ENCODE measurements around the gene HIPK2.

HIPK2 gene

GRCh38 chr7:139696552-139696951 is 81.2 kb downstream of the HIPK2 start:
- H3K27me3 ChIP-seq (ENCODE audit: insufficient read depth, low read length): 0 out of 2 replicates have a peak, but pooled peaks cover 3% of the 10 kb centered on the region
- H4K20me1 ChIP-seq (ENCODE audit: insufficient read depth, low read length): no peaks in the 10 kb centered on the region

GRCh38 chr7:139695588-139695987 is 82.2 kb downstream of the HIPK2 start:
- H2AFZ ChIP-seq (ENCODE audit: low read length): no peak overlapping the region
- no peak overlapping the region for H3K9ac ChIP-seq (ENCODE audit: low read length)
- 0 out of 2 replicates have a peak, but pooled peaks cover 3% of the 10 kb centered on the region for H3K27me3 ChIP-seq (ENCODE audit: insufficient read depth, low read length)
- H3F3A ChIP-seq (ENCODE audit: insufficient read depth, low read length): no peaks in the 10 kb centered on the region
- H3K27ac ChIP-seq (ENCODE audit: low read depth, low read length, poor library complexity, severe bottlenecking): no peak overlapping the region
- no peak overlapping the region for H3K4me3 ChIP-seq (ENCODE audit: low read depth, low read length, poor library complexity, severe bottlenecking)
- H3K4me1 ChIP-seq (ENCODE audit: insufficient read depth, low read length, severe bottlenecking): no peaks in the 10 kb centered on the region
- no peaks in the 10 kb centered on the region for H4K20me1 ChIP-seq (ENCODE audit: insufficient read depth, low read length)
- no peaks in the 10 kb centered on the region for H3K9me2 ChIP-seq (ENCODE audit: low read depth, low read length)
- H3K9me3 ChIP-seq (ENCODE audit: low read length): no peaks in the 10 kb centered on the region
- H3K36me3 ChIP-seq (ENCODE audit: insufficient read depth, low read length): no peaks in the 10 kb centered on the region
- no peak overlapping the region for H3K4me2 ChIP-seq (ENCODE audit: low read length)
- no peaks in the 10 kb centered on the region for H3K79me2 ChIP-seq (ENCODE audit: insufficient read depth, low read length)
- no peak for TF ChIP-seq CTCF (IDR thresholded peaks at IDR 0.05; ENCODE audit: low read length)
- no peak for TF ChIP-seq EZH2 (IDR thresholded peaks at IDR 0.05; ENCODE audit: borderline replicate concordance, low read length)

More at GRCh38 chr7:139696552-139696951, 81.2 kb downstream of the HIPK2 start:
- no peaks in the 10 kb centered on the region for H3K36me3 ChIP-seq (ENCODE audit: insufficient read depth, low read length)
- no peaks in the 10 kb centered on the region for H3F3A ChIP-seq (ENCODE audit: insufficient read depth, low read length)
- H3K9me2 ChIP-seq (ENCODE audit: low read depth, low read length): no peaks in the 10 kb centered on the region
- no peaks in the 10 kb centered on the region for H3K79me2 ChIP-seq (ENCODE audit: insufficient read depth, low read length)
- H2AFZ ChIP-seq (ENCODE audit: low read length): no peak overlapping the region
- TF ChIP-seq EZH2 (IDR thresholded peaks at IDR 0.05; ENCODE audit: borderline replicate concordance, low read length): no peak
- TF ChIP-seq CTCF (IDR thresholded peaks at IDR 0.05; ENCODE audit: low read length): no peak
- H3K9ac ChIP-seq (ENCODE audit: low read length): no peak overlapping the region
- no peaks in the 10 kb centered on the region for H3K4me1 ChIP-seq (ENCODE audit: insufficient read depth, low read length, severe bottlenecking)
- H3K9me3 ChIP-seq (ENCODE audit: low read length): no peaks in the 10 kb centered on the region
- H3K27ac ChIP-seq (ENCODE audit: low read depth, low read length, poor library complexity, severe bottlenecking): no peak overlapping the region
- H3K4me2 ChIP-seq (ENCODE audit: low read length): no peak overlapping the region
- H3K4me3 ChIP-seq (ENCODE audit: low read depth, low read length, poor library complexity, severe bottlenecking): no peak overlapping the region

- H3F3A ChIP-seq (ENCODE audit: insufficient read depth, low read length): no peaks in the 10 kb centered on the region
- no peaks in the 10 kb centered on the region for H3K79me2 ChIP-seq (ENCODE audit: insufficient read depth, low read length)
- H3K4me3 ChIP-seq (ENCODE audit: low read depth, low read length, poor library complexity, severe bottlenecking): no peak overlapping the region
- no peak overlapping the region for H2AFZ ChIP-seq (ENCODE audit: low read length)
- H3K4me1 ChIP-seq (ENCODE audit: insufficient read depth, low read length, severe bottlenecking): no peaks in the 10 kb centered on the region
- H3K27me3 ChIP-seq (ENCODE audit: insufficient read depth, low read length): 0 out of 2 replicates have a peak, but pooled peaks cover 3% of the 10 kb centered on the region
- no peaks in the 10 kb centered on the region for H3K9me3 ChIP-seq (ENCODE audit: low read length)
- no peak overlapping the region for H3K4me2 ChIP-seq (ENCODE audit: low read length)
- H3K36me3 ChIP-seq (ENCODE audit: insufficient read depth, low read length): no peaks in the 10 kb centered on the region
- no peak overlapping the region for H3K27ac ChIP-seq (ENCODE audit: low read depth, low read length, poor library complexity, severe bottlenecking)
- no peaks in the 10 kb centered on the region for H3K9me2 ChIP-seq (ENCODE audit: low read depth, low read length)
- H4K20me1 ChIP-seq (ENCODE audit: insufficient read depth, low read length): no peaks in the 10 kb centered on the region
- H3K9ac ChIP-seq (ENCODE audit: low read length): no peak overlapping the region
- TF ChIP-seq CTCF (IDR thresholded peaks at IDR 0.05; ENCODE audit: low read length) (no peak), EZH2 (IDR thresholded peaks at IDR 0.05; ENCODE audit: borderline replicate concordance, low read length) (no peak)
Measured at GRCh38 chr7:139695051-139695450, 82.7 kb downstream of the HIPK2 start.

All from OCI-LY1 (cell line).